Right lobe of liver (tissue), 6 donors: ENCODE data around the gene COL25A1. TPM values are rescaled to one million over a fixed set of nuclear protein-coding genes. Genes with fewer than 3 reads are reported as not detected.

ENCODE experiments used
- ATAC-seq, 4 donors: fragments of 200-7000 bp; cut with Tn5 transposase; one replicate each; pipeline ENCODE4 v1.9.1; 2020; ENCODE audit warnings: mild to moderate bottlenecking in 4 of 4, moderate library complexity in 4 of 4
- DNase-seq, 3 donors: peaks; one replicate each; pipeline ENCODE4 v3.0.0-alpha.2; 2020
- H3K27ac ChIP-seq, 3 donors: fragments of 200-600 bp; one replicate each; pipeline ENCODE4 v1.8.0; 2022
- H3K27me3 ChIP-seq, 2 donors: fragments of 200-600 bp; one replicate each; pipeline ENCODE4 v1.8.0; 2022
- H3K36me3 ChIP-seq, 4 donors: fragments of 200-600 bp; sonication (generic) in 1 of 4; one replicate each; pipeline versions ENCODE4 v1.5.1 to v1.8.0; 2017 to 2022; ENCODE audit warnings: control low read depth in 1 of 4
- H3K4me1 ChIP-seq, 4 donors: fragments of 200-600 bp; sonication (generic) in 1 of 4; one replicate each; pipeline versions ENCODE4 v1.5.1 to v1.8.0; 2017 to 2022; ENCODE audit warnings: control low read depth in 1 of 4
- H3K4me3 ChIP-seq, 3 donors: fragments of 200-600 bp; one replicate each; pipeline ENCODE4 v1.8.0; 2022
- H3K9me3 ChIP-seq, 4 donors: fragments of 200-600 bp; sonication (generic) in 1 of 4; one replicate each; pipeline versions ENCODE4 v1.5.1 to v1.8.0; 2017 to 2022; ENCODE audit warnings: control low read depth in 1 of 4
- CTCF ChIP-seq, 4 donors: fragments of 200-600 bp in 3 of 4; fragments of 450-650 bp in 1 of 4; IDR thresholded peaks; one replicate each; pipeline versions ENCODE4 v1.5.1 to v1.8.0; 2016 to 2022; ENCODE audit warnings: antibody characterized with exemption in 4 of 4, mild to moderate bottlenecking in 2 of 4
- POLR2A ChIP-seq: fragments of 450-650 bp; IDR thresholded peaks from one replicate; pipeline ENCODE4 v1.6.1; 2017; ENCODE audit warnings: antibody characterized with exemption, mild to moderate bottlenecking
- WGBS: methylation state at CpG from one replicate; pipeline ENCODE4 v1.1.6; 2018; ENCODE audit warnings: low coverage, low lambda C conversion rate; ENCODE audit not compliant: insufficient coverage; ENCODE audit errors: missing lambda C conversion rate; 5-methylcytosine and 5-hydroxymethylcytosine counted together
- intact Hi-C, 2 donors: fragments of 100-400 bp; cut with DNase I; formaldehyde crosslinking; loops; one replicate each; pipeline versions ENCODE4 v1.11.2 to v1.14.1; 2022
- total RNA-seq, 6 experiments: library from RNA; depleted of rRNA in 2 of 6; stranded (reverse); fragments of >200 nt in 2 of 6; fragmentation: NEBNext Ultra II Directional in 3 of 6; extraction: Animal tissue kit (Norgen Biotek cat#: 25700) in 3 of 6; gene quantifications; one replicate each; pipeline versions ENCODE4 v1.1.0 to v1.2.4, GENCODE V29; 2016 to 2023
- donor health status: DM: no; HTN: yes; CAD: no.
- donor health status: DM: no; HTN: no; CAD: no.
- donor health status: DM: no; HTN: no; CAD: no.
- donor health status: DM: no; HTN: yes; CAD: no.
- donor health status: DM: no; HTN: yes; CAD: no.

Gene COL25A1
- total RNA-seq, 6 experiments from 2014 or later = 0.06 to 4.8 (median 1.3) TPM

- no peak overlapping the region for H3K4me3 ChIP-seq
- no peak for ATAC-seq
- H3K9me3 ChIP-seq = no peaks in the 10 kb centered on the region
- no peak for DNase-seq
- no peaks in the 10 kb centered on the region for H3K36me3 ChIP-seq
- intact Hi-C loops = no loop called here
- no peaks in the 10 kb centered on the region for H3K4me1 ChIP-seq
- no peaks in the 10 kb centered on the region for H3K27me3 ChIP-seq
- no peak overlapping the region for H3K27ac ChIP-seq
- TF ChIP-seq POLR2A = no peak
- no peak for TF ChIP-seq CTCF (IDR thresholded peaks at IDR 0.05)
- 70% methylated on average over 4 of the region's 4 CpGs for WGBS
Measured at GRCh38 chr4:109020861-109021260, 281.6 kb downstream of the COL25A1 start.

GRCh38 chr4:109016200-109016599 lies 286.3 kb downstream of the COL25A1 start:
- ATAC-seq (no peak), DNase-seq (no peak)
- H3K27ac ChIP-seq = no peak overlapping the region
- H3K9me3 ChIP-seq = no peaks in the 10 kb centered on the region
- no peaks in the 10 kb centered on the region for H3K4me1 ChIP-seq
- no peak overlapping the region for H3K4me3 ChIP-seq
- TF ChIP-seq POLR2A = no peak
- no peak for TF ChIP-seq CTCF (IDR thresholded peaks at IDR 0.05)
- H3K27me3 ChIP-seq = no peaks in the 10 kb centered on the region
- H3K36me3 ChIP-seq = no peaks in the 10 kb centered on the region
- intact Hi-C loops = no loop called here
- 43% methylated on average over 3 of the region's 5 CpGs for WGBS

GRCh38 chr4:109015413-109015810 lies 287.0 kb downstream of the COL25A1 start:
- no peak for DNase-seq
- no peaks in the 10 kb centered on the region for H3K36me3 ChIP-seq
- no peak overlapping the region for H3K4me3 ChIP-seq
- no peak for ATAC-seq
- TF ChIP-seq CTCF (IDR thresholded peaks at IDR 0.05) (no peak), POLR2A (no peak)
- no peaks in the 10 kb centered on the region for H3K9me3 ChIP-seq
- H3K27me3 ChIP-seq = no peaks in the 10 kb centered on the region
- H3K27ac ChIP-seq = no peak overlapping the region
- H3K4me1 ChIP-seq = no peaks in the 10 kb centered on the region
- intact Hi-C loops = no loop called here
- 8% methylated on average over 2 of the region's 2 CpGs for WGBS

GRCh38 chr4:109014593-109015412 lies 287.7 kb downstream of the COL25A1 start:
- 47% methylated on average over 11 of the region's 11 CpGs for WGBS
- no peaks in the 10 kb centered on the region for H3K27me3 ChIP-seq
- no peaks in the 10 kb centered on the region for H3K36me3 ChIP-seq
- no peak overlapping the region for H3K27ac ChIP-seq
- H3K4me3 ChIP-seq = no peak overlapping the region
- TF ChIP-seq POLR2A (no peak), CTCF (IDR thresholded peaks at IDR 0.05) (no peak)
- H3K4me1 ChIP-seq = no peaks in the 10 kb centered on the region
- DNase-seq (no peak), ATAC-seq (no peak)
- no peaks in the 10 kb centered on the region for H3K9me3 ChIP-seq
- intact Hi-C loops = no loop called here
